Fibroblast of lung (primary cell): ENCODE measurements around the gene UNC119B. TPM values are rescaled to one million over a fixed set of nuclear protein-coding genes. Genes with fewer than 3 reads are reported as not detected.

Source experiments
- DNase-seq, 2 donors: peaks; one replicate each; pipeline versions ENCODE4 v3.0.0 to v3.0.0-alpha.2; 2010; ENCODE audit warnings: low read depth in 2 of 2
- H2AFZ ChIP-seq: 2 replicates; pipeline ENCODE4 v1.5.1; 2012; ENCODE audit warnings: low read length, control low read depth, inconsistent platforms
- H3K27ac ChIP-seq: 2 replicates; pipeline ENCODE4 v1.5.1; 2011; ENCODE audit warnings: low read length, control low read depth; ENCODE audit not compliant: insufficient read depth
- H3K27me3 ChIP-seq: 2 replicates; pipeline ENCODE4 v1.5.1; 2011; ENCODE audit warnings: mild to moderate bottlenecking, low read length; ENCODE audit not compliant: control insufficient read depth, insufficient read depth
- H3K36me3 ChIP-seq: 2 replicates; pipeline ENCODE4 v1.5.1; 2011; ENCODE audit warnings: low read length; ENCODE audit not compliant: control insufficient read depth, insufficient read depth
- H3K4me1 ChIP-seq: 2 replicates; pipeline ENCODE4 v1.5.1; 2011; ENCODE audit warnings: low read length; ENCODE audit not compliant: control insufficient read depth, insufficient read depth; ENCODE audit errors: extremely low read depth
- H3K4me2 ChIP-seq: 2 replicates; pipeline ENCODE4 v1.5.1; 2011; ENCODE audit warnings: low read length, control low read depth; ENCODE audit not compliant: insufficient read depth; ENCODE audit errors: extremely low read depth
- H3K4me3 ChIP-seq, 4 experiments: fragments of 200-600 bp in 1 of 4; sonication (generic) in 1 of 4; replicated peaks in 1 of 4; 2 replicates each; pipeline ENCODE4 v1.5.1; 2011 to 2016; ENCODE audit warnings: low read length in 4 of 4, low read depth in 3 of 4, mild to moderate bottlenecking in 3 of 4, control low read depth in 2 of 4, inconsistent platforms in 1 of 4, mixed read lengths in 1 of 4; ENCODE audit not compliant: insufficient read depth in 1 of 4; ENCODE audit errors: control extremely low read depth in 1 of 4
- H3K79me2 ChIP-seq: 2 replicates; pipeline ENCODE4 v1.5.1; 2012; ENCODE audit warnings: mild to moderate bottlenecking, low read length, inconsistent platforms; ENCODE audit not compliant: control insufficient read depth, insufficient read depth
- H3K9ac ChIP-seq: 2 replicates; pipeline ENCODE4 v1.5.1; 2011; ENCODE audit warnings: mild to moderate bottlenecking, low read length, control low read depth; ENCODE audit not compliant: insufficient read depth
- H3K9me3 ChIP-seq: 2 replicates; pipeline ENCODE4 v1.5.1; 2012; ENCODE audit warnings: low read depth, low read length; ENCODE audit not compliant: control insufficient read depth, insufficient read depth
- H4K20me1 ChIP-seq: 2 replicates; pipeline ENCODE4 v1.5.1; 2011; ENCODE audit warnings: low read length; ENCODE audit not compliant: control insufficient read depth, insufficient read depth; ENCODE audit errors: extremely low read depth
- CTCF ChIP-seq, 2 donors: IDR thresholded peaks in 1 of 2; conservative IDR thresholded peaks in 1 of 2; 1 replicate in 1 of 2; 2 replicates in 1 of 2; pipeline ENCODE4 v1.5.1; 2011 to 2012; ENCODE audit warnings: low read length in 2 of 2, control low read depth in 1 of 2, inconsistent platforms in 1 of 2, low read depth in 1 of 2, mild to moderate bottlenecking in 1 of 2
- EZH2 ChIP-seq: IDR thresholded peaks from 2 replicates; pipeline ENCODE4 v1.5.1; 2012; ENCODE audit warnings: low read length, control low read depth, mild to moderate bottlenecking; ENCODE audit errors: missing control alignments
- polyA plus RNA-seq, 2 donors: library from polyadenylated mRNA; depleted of rRNA in 1 of 2; stranded (reverse) in 1 of 2; unstranded in 1 of 2; fragments of >200 nt; gene quantifications; 2 replicates each; pipeline ENCODE4 v1.2.1, GENCODE V29; 2011 to 2012; ENCODE audit warnings: missing spikeins in 1 of 2
- total RNA-seq: library from RNA; depleted of rRNA; stranded (reverse); fragments of >200 nt; gene quantifications from 2 replicates; pipeline ENCODE4 v1.2.1, GENCODE V29; 2014

UNC119B gene
- total and polyA plus RNA-seq, 2 donors (not counting 1 experiment from before 2014, with no cell fraction given): 29.1 to 31.2 TPM

- TF ChIP-seq CTCF (conservative IDR thresholded peaks at IDR 0.05 in 1 of 2, IDR thresholded peaks at IDR 0.05 in 1 of 2; ENCODE audit: low read depth in 1 of 2, low read length in 2 of 2): no peak
- no peak for TF ChIP-seq EZH2
- no peaks in the 10 kb centered on the region for H3K36me3 ChIP-seq
- H3K4me3 ChIP-seq: peak overlapping the region; percentile 68 to 90 (median 77)
- no peak overlapping the region for H2AFZ ChIP-seq
- DNase-seq: peak; percentile 33 to 39
- peak overlapping the region; percentile 89 for H3K4me2 ChIP-seq
- no peaks in the 10 kb centered on the region for H3K9me3 ChIP-seq
- H3K9ac ChIP-seq: peak overlapping the region; percentile 32
- peaks cover 8% of the 10 kb centered on the region for H3K4me1 ChIP-seq
- no peak overlapping the region for H3K27ac ChIP-seq
- no peaks in the 10 kb centered on the region for H4K20me1 ChIP-seq
- H3K27me3 ChIP-seq: no peaks in the 10 kb centered on the region
- peaks cover 56% of the 10 kb centered on the region for H3K79me2 ChIP-seq
These were observed 21.7 kb upstream of the UNC119B start for GRCh38 chr12:120688527-120689071.

GRCh38 chr12:120689397-120690082 lies 20.7 kb upstream of the UNC119B start:
- Histone ChIP-seq H3K27me3 (no peaks in the 10 kb centered on the region), H3K9me3 (no peaks in the 10 kb centered on the region), H3K4me3 (peak overlapping the region; percentile 68 to 90 (median 77)), H3K36me3 (no peaks in the 10 kb centered on the region), H2AFZ (no peak overlapping the region), H3K79me2 (peaks cover 56% of the 10 kb centered on the region), H3K4me2 (peak overlapping the region; percentile 89), H3K27ac (no peak overlapping the region), H4K20me1 (no peaks in the 10 kb centered on the region), H3K9ac (no peak overlapping the region), H3K4me1 (peaks cover 8% of the 10 kb centered on the region)
- TF ChIP-seq CTCF (conservative IDR thresholded peaks at IDR 0.05 in 1 of 2, IDR thresholded peaks at IDR 0.05 in 1 of 2; ENCODE audit: low read depth in 1 of 2, low read length in 2 of 2): no peak
- peak in 1 of 2 donors; percentile 24 for DNase-seq

GRCh38 chr12:120690083-120690450 lies 20.2 kb upstream of the UNC119B start:
- Histone ChIP-seq H3K4me2 (no peak overlapping the region), H3K79me2 (peaks cover 56% of the 10 kb centered on the region), H3K9ac (no peak overlapping the region), H4K20me1 (no peaks in the 10 kb centered on the region), H3K4me1 (peaks cover 8% of the 10 kb centered on the region), H3K36me3 (no peaks in the 10 kb centered on the region), H3K27me3 (no peaks in the 10 kb centered on the region), H3K9me3 (no peaks in the 10 kb centered on the region), H3K4me3 (no peak overlapping the region), H2AFZ (no peak overlapping the region), H3K27ac (no peak overlapping the region)
- no peak for DNase-seq
- TF ChIP-seq EZH2 (no peak), CTCF (conservative IDR thresholded peaks at IDR 0.05 in 1 of 2, IDR thresholded peaks at IDR 0.05 in 1 of 2; ENCODE audit: low read depth in 1 of 2, low read length in 2 of 2) (no peak)
